Adrenal gland (tissue), 12 donors: ENCODE results near the gene SIPA1. TPM values are rescaled to one million over a fixed set of nuclear protein-coding genes. Genes with fewer than 3 reads are reported as not detected.

Source experiments
- DNase-seq, 7 donors: peaks; one replicate each; pipeline ENCODE4 v3.0.0-alpha.2; 2019 to 2020
- H3K27ac ChIP-seq, 5 donors: fragments of 200-600 bp; sonication (generic) in 4 of 5; 1 replicate in 3 of 5; 2 replicates in 2 of 5; pipeline versions ENCODE4 v1.5.1 to v1.8.0; 2016 to 2020; ENCODE audit warnings: mild to moderate bottlenecking in 1 of 5
- H3K27me3 ChIP-seq: fragments of 200-600 bp; 2 replicates; pipeline ENCODE4 v1.8.0; 2021
- H3K36me3 ChIP-seq, 2 donors: fragments of 200-600 bp; replicated peaks in 1 of 2; 1 replicate in 1 of 2; 2 replicates in 1 of 2; pipeline versions ENCODE4 v1.5.1 to v1.8.0; 2018 to 2022
- H3K4me1 ChIP-seq, 2 donors: fragments of 200-600 bp; replicated peaks in 1 of 2; 1 replicate in 1 of 2; 2 replicates in 1 of 2; pipeline versions ENCODE4 v1.5.1 to v1.8.0; 2018 to 2021
- H3K4me3 ChIP-seq, 4 donors: fragments of 200-600 bp; sonication (generic) in 3 of 4; one replicate each; pipeline ENCODE4 v1.5.1; 2016 to 2018
- H3K9me3 ChIP-seq, 3 donors: fragments of 200-600 bp; sonication (generic) in 1 of 3; replicated peaks in 1 of 3; 1 replicate in 2 of 3; 2 replicates in 1 of 3; pipeline versions ENCODE4 v1.5.1 to v1.8.0; 2016 to 2021
- CTCF ChIP-seq, 6 experiments: fragments of 450-650 bp in 4 of 6; fragments of 200-600 bp in 2 of 6; sonication (generic) in 1 of 6; IDR thresholded peaks; 1 replicate in 5 of 6; 2 replicates in 1 of 6; pipeline versions ENCODE4 v1.5.1 to v1.8.0; 2016 to 2021; ENCODE audit warnings: antibody characterized with exemption in 6 of 6, mild to moderate bottlenecking in 2 of 6, moderate library complexity in 1 of 6
- POLR2A ChIP-seq, 2 donors: fragments of 450-650 bp; IDR thresholded peaks; one replicate each; pipeline ENCODE4 v1.6.1; 2017; ENCODE audit warnings: antibody characterized with exemption in 2 of 2, mild to moderate bottlenecking in 2 of 2, moderate library complexity in 1 of 2
- WGBS, 4 donors: extraction: QIAGEN DNeasy Blood & Tissue Kit in 2 of 4; methylation state at CpG; one replicate each; pipeline versions ENCODE4 v1.1.5 to v1.1.7; 2013 to 2017; 5-methylcytosine and 5-hydroxymethylcytosine counted together
- intact Hi-C, 2 donors: fragments of 100-400 bp; cut with DNase I; formaldehyde crosslinking; loops; one replicate each; pipeline versions ENCODE4 v1.14.1 to v1.15.0; 2022 to 2023
- polyA plus RNA-seq, 3 donors: library from polyadenylated mRNA; stranded (reverse); fragments of 200-250 nt in 2 of 3; fragments of 350-450 nt in 1 of 3; fragmentation: Illumina TruSeq in 1 of 3; extraction: RNeasy Lipid Tissue Mini Kit (QIAGEN cat#74804) in 1 of 3; gene quantifications; one replicate each; pipeline ENCODE4 v1.2.3, GENCODE V29; 2013 to 2014
- total RNA-seq, 9 donors: library from RNA; depleted of rRNA in 4 of 9; stranded (reverse); fragments of >200 nt in 4 of 9; fragments of 120-200 nt in 1 of 9; fragmentation: NEBNext Ultra II Directional in 1 of 9; extraction: Animal tissue kit (Norgen Biotek cat#: 25700) in 1 of 9; gene quantifications; one replicate each; pipeline versions ENCODE4 v1.1.0 to v1.2.4, GENCODE V29; 2013 to 2023
- donor health status: healthy with polysubstance abuse.
- donor health status: Bipolar disorder and iron deficiency.
- donor health status: DM: yes; HTN: yes; CAD: no.
- donor health status: DM: no; HTN: no; CAD: no.
- donor health status: DM: no; HTN: no; CAD: no.
- donor health status: DM: yes; HTN: yes; CAD: no.

The SIPA1 gene
- total and polyA plus RNA-seq, 12 donors: 8.7 to 377 (median 76.3) TPM

GRCh38 chr11:65623177-65623576 is 14.7 kb upstream of the SIPA1 start:
- no peak for DNase-seq
- Histone ChIP-seq H3K4me1 (no peaks in the 10 kb centered on the region), H3K27ac (no peak overlapping the region), H3K36me3 (peaks cover 0 to 96% of the 10 kb centered on the region in 2 donors), H3K4me3 (no peak overlapping the region), H3K27me3 (no peaks in the 10 kb centered on the region), H3K9me3 (no peaks in the 10 kb centered on the region)
- intact Hi-C loops: no loop called here
- TF ChIP-seq POLR2A (IDR thresholded peaks at IDR 0.05): no peak
- TF ChIP-seq CTCF (IDR thresholded peaks at IDR 0.05): no peak
- WGBS, 4 donors: 88 to 97% (median 96%) methylated on average over 7 to 14 of the region's 14 CpGs

GRCh38 chr11:65623852-65624616 is 13.9 kb upstream of the SIPA1 start:
- no peak for DNase-seq
- Histone ChIP-seq H3K27ac (no peak overlapping the region), H3K4me1 (no peaks in the 10 kb centered on the region), H3K9me3 (no peaks in the 10 kb centered on the region), H3K27me3 (no peaks in the 10 kb centered on the region), H3K36me3 (peaks cover 0 to 94% of the 10 kb centered on the region in 2 donors), H3K4me3 (no peak overlapping the region)
- 92 to 94% (median 93%) methylated on average over 17 to 25 of the region's 25 CpGs for WGBS, 4 donors
- TF ChIP-seq POLR2A (IDR thresholded peaks at IDR 0.05): no peak
- TF ChIP-seq CTCF (IDR thresholded peaks at IDR 0.05): no peak
- intact Hi-C loops: no loop called here

- intact Hi-C loops: no loop called here
Measured at GRCh38 chr11:65624931-65625627, 12.8 kb upstream of the SIPA1 start.

More at GRCh38 chr11:65624931-65625627, 12.8 kb upstream of the SIPA1 start:
- 85 to 89% (median 88%) methylated on average over 16 to 30 of the region's 30 CpGs for WGBS, 4 donors
- TF ChIP-seq POLR2A (IDR thresholded peaks at IDR 0.05): no peak
- no peak for TF ChIP-seq CTCF (IDR thresholded peaks at IDR 0.05)
- peaks cover 0 to 94% of the 10 kb centered on the region in 2 donors for H3K36me3 ChIP-seq
- H3K4me3 ChIP-seq: no peak overlapping the region
- H3K4me1 ChIP-seq: no peaks in the 10 kb centered on the region
- DNase-seq: no peak
- no peaks in the 10 kb centered on the region for H3K27me3 ChIP-seq
- no peaks in the 10 kb centered on the region for H3K9me3 ChIP-seq
- no peak overlapping the region for H3K27ac ChIP-seq
